ENCODE results near the gene SNX21. TPM values are rescaled to one million over a fixed set of nuclear protein-coding genes. Genes with fewer than 3 reads are reported as not detected.
"Not testable (repeated sequence)": the region's sequence is repeated elsewhere in the genome, so short reads cannot be mapped to it uniquely, and the experiment has no call there.

SNX21 gene
- total and polyA plus RNA-seq, 9 of the 15 experiments (the other 6 are each of a cell fraction or from before 2014, with no cell fraction given) = 0.10 to 1.2 (median 0.42) TPM

DNA sequence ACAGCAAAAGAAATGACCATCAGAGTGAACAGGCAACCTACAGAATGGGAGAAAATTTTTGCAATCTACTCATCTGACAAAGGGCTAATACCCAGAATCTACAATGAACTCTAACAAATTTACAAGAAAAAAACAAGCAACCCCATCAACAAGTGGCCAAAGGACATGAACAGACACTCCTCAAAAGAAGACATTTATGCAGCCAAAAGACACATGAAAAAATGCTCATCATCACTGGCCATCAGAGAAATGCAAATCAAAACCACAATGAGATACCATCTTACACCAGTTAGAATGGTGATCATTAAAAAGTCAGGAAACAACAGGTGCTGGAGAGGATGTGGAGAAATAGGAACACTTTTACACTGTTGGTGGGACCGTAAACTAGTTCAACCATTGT is 36.1 kb upstream of the SNX21 start:
- DNase-seq (ENCODE audit: extremely low read depth in 1 of 4, low spot score in 3 of 4); H4K20me1 ChIP-seq (replicated peaks; ENCODE audit: control insufficient read depth, insufficient read depth, low read length); H3K9ac ChIP-seq (ENCODE audit: insufficient read depth in 1 of 2, low read depth in 2 of 2, low read length in 2 of 2); H3K4me2 ChIP-seq (ENCODE audit: insufficient read depth, low read length); H3K27me3 ChIP-seq (ENCODE audit: control insufficient read depth in 2 of 2, insufficient read depth in 2 of 2, low read length in 2 of 2); H3K79me2 ChIP-seq (ENCODE audit: control insufficient read depth, insufficient read depth, low read length); H3K9me1 ChIP-seq (ENCODE audit: control insufficient read depth, insufficient read depth, low read length); CTCF ChIA-PET (ENCODE audit: low intra/inter-chr PET ratio); H3K9me3 ChIP-seq (replicated peaks; ENCODE audit: control insufficient read depth, insufficient read depth, low read depth, low read length); POLR2A ChIA-PET; H3K27ac ChIP-seq (ENCODE audit: extremely low read depth, low read depth, low read length); H3K4me1 ChIP-seq (replicated peaks in 1 of 2; ENCODE audit: control insufficient read depth in 2 of 2, insufficient read depth in 2 of 2, low read length in 2 of 2); ATAC-seq; FAIRE-seq; H3K4me3 ChIP-seq; H2AFZ ChIP-seq (ENCODE audit: low read depth, low read length): not testable (repeated sequence)
- TSS peak; percentile 4 for BruUV-seq (replicated peaks)
- intact Hi-C loops (cut with micrococcal nuclease) = loop anchor here (5.0 to 10.0 kb wide), 2 partner anchors 90 to 137 kb away; partner anchors contain the start of genes PCIF1 and SPATA25
- H3K36me3 ChIP-seq (ENCODE audit: control insufficient read depth, insufficient read depth, low read length) = peaks cover 55% of the 10 kb centered on the region; the same call in 2 of the 3 replicates
- WGBS (ENCODE audit: insufficient coverage, low coverage, missing lambda C conversion rate) = no CpG with 5 or more reads among the region's 1 CpG
- in situ Hi-C loops (cut with MboI) = loop anchor here (5.0 kb wide), 1 partner anchor 165 kb away; no protein-coding TSS in a partner anchor

DNA sequence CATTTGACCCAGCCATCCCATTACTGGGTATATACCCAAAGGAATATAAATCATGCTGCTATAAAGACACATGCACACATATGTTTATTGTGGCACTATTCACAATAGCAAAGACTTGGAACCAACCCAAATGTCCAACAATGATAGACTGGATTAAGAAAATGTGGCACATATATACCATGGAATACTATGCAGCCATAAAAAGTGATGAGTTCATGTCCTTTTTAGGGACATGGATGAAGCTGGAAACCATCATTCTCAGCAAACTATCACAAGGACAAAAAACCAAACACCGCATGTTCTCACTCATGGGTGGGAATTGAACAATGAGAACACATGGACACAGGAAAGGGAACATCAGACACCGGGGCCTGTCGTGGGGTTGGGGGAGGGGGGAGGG is 35.6 kb upstream of the SNX21 start:
- not testable (repeated sequence) for H3K9ac ChIP-seq (ENCODE audit: insufficient read depth in 1 of 2, low read depth in 2 of 2, low read length in 2 of 2); H2AFZ ChIP-seq (ENCODE audit: low read depth, low read length); DNase-seq (ENCODE audit: extremely low read depth in 1 of 4, low spot score in 3 of 4); H3K4me1 ChIP-seq (replicated peaks in 1 of 2; ENCODE audit: control insufficient read depth in 2 of 2, insufficient read depth in 2 of 2, low read length in 2 of 2); H3K9me1 ChIP-seq (ENCODE audit: control insufficient read depth, insufficient read depth, low read length); H3K79me2 ChIP-seq (ENCODE audit: control insufficient read depth, insufficient read depth, low read length); H3K4me2 ChIP-seq (ENCODE audit: insufficient read depth, low read length); H3K9me3 ChIP-seq (replicated peaks; ENCODE audit: control insufficient read depth, insufficient read depth, low read depth, low read length); H3K27me3 ChIP-seq (ENCODE audit: control insufficient read depth in 2 of 2, insufficient read depth in 2 of 2, low read length in 2 of 2); H3K27ac ChIP-seq (ENCODE audit: extremely low read depth, low read depth, low read length); ATAC-seq; H3K4me3 ChIP-seq; BruUV-seq (replicated peaks); FAIRE-seq; H4K20me1 ChIP-seq (replicated peaks; ENCODE audit: control insufficient read depth, insufficient read depth, low read length)
- ChIA-PET POLR2A (interaction anchor here (1.3 to 1.5 kb wide), 2 partner anchors 146 to 172 kb away, joined by 5 to 7 read pairs; no protein-coding TSS in a partner anchor), CTCF (ENCODE audit: low intra/inter-chr PET ratio) (interaction anchor here (2.1 kb wide), 1 partner anchor 165 kb away, joined by 13 read pairs; no protein-coding TSS in a partner anchor)
- 87% methylated on average over 3 of the region's 3 CpGs for WGBS (ENCODE audit: insufficient coverage, low coverage, missing lambda C conversion rate)
- intact Hi-C loops (cut with micrococcal nuclease) = loop anchor here (5.0 to 10.0 kb wide), 2 partner anchors 89 to 137 kb away; partner anchors contain the start of genes PCIF1 and SPATA25
- peaks cover 59% of the 10 kb centered on the region; the same call in 2 of the 3 replicates for H3K36me3 ChIP-seq (ENCODE audit: control insufficient read depth, insufficient read depth, low read length)
- in situ Hi-C loops (cut with MboI) = loop anchor here (5.0 kb wide), 1 partner anchor 164 kb away; no protein-coding TSS in a partner anchor
